PC-3 (cell line): Measurements from ENCODE around the gene OR5D14. TPM values are rescaled to one million over a fixed set of nuclear protein-coding genes. Genes with fewer than 3 reads are reported as not detected.

Experiments
- total RNA-seq: library from RNA; depleted of rRNA; stranded (reverse); fragments of >200 nt; gene quantifications from 2 replicates; pipeline ENCODE4 v1.2.3, GENCODE V29; 2014; rRNA removed

Gene OR5D14
- total RNA-seq, 1 experiment from 2014 or later: not detected

Other genes with a start within 250 kb of the OR5D14 start
- not detected in 2 replicates for gene OR4C15, start 241.1 kb upstream of the OR5D14 start, total RNA-seq
- not detected in 2 replicates for gene OR4C16, start 223.4 kb upstream of the OR5D14 start, total RNA-seq
- not detected in 2 replicates for gene OR4C11, start 187.9 kb upstream of the OR5D14 start, total RNA-seq
- gene OR4P4, start 160.4 kb upstream of the OR5D14 start, total RNA-seq: not detected in 2 replicates
- not detected in 2 replicates for gene OR4S2, start 147.2 kb upstream of the OR5D14 start, total RNA-seq
- gene OR4C6, start 133.4 kb upstream of the OR5D14 start, total RNA-seq: not detected in 2 replicates
- not detected in 2 replicates for gene OR5D13, start 22.1 kb upstream of the OR5D14 start, total RNA-seq
- not detected in 2 replicates for gene OR5L1, start 15.8 kb downstream of the OR5D14 start, total RNA-seq
- not detected in 2 replicates for gene OR5D18, start 24.1 kb downstream of the OR5D14 start, total RNA-seq
- gene OR5L2, start 31.7 kb downstream of the OR5D14 start, total RNA-seq: not detected in 2 replicates
- not detected in 2 replicates for gene OR5D16, start 43.2 kb downstream of the OR5D14 start, total RNA-seq
- gene TRIM51, start 87.7 kb downstream of the OR5D14 start, total RNA-seq: not detected in 2 replicates
- not detected in 2 replicates for gene OR5W2, start 119.0 kb downstream of the OR5D14 start, total RNA-seq
- gene OR5I1, start 140.8 kb downstream of the OR5D14 start, total RNA-seq: not detected in 2 replicates
- not detected in 2 replicates for gene OR10AG1, start 174.4 kb downstream of the OR5D14 start, total RNA-seq
- not detected in 2 replicates for gene OR5F1, start 199.1 kb downstream of the OR5D14 start, total RNA-seq
- not detected in 2 replicates for gene OR5AS1, start 232.1 kb downstream of the OR5D14 start, total RNA-seq